Astrocyte (in vitro differentiated cells and primary cell): ENCODE data around the gene DCST2. TPM values are rescaled to one million over a fixed set of nuclear protein-coding genes. Genes with fewer than 3 reads are reported as not detected.

Source experiments
- DNase-seq: peaks from one replicate; pipeline ENCODE4 v3.0.0-alpha.2; 2010; ENCODE audit warnings: low read depth
- FAIRE-seq: peaks from 2 replicates; lab custom pipeline; 2011; peaks lifted over from hg19 to GRCh38; lab: Jason Lieb, UNC
- H2AFZ ChIP-seq: 2 replicates; pipeline ENCODE4 v1.6.0; 2012; ENCODE audit warnings: low read depth, low read length, inconsistent platforms
- H3K27ac ChIP-seq: 2 replicates; pipeline ENCODE4 v1.5.1; 2011; ENCODE audit warnings: low read depth, low read length, inconsistent platforms
- H3K27me3 ChIP-seq: 2 replicates; pipeline ENCODE4 v1.6.0; 2011; ENCODE audit warnings: low read length, inconsistent platforms; ENCODE audit not compliant: insufficient read depth
- H3K36me3 ChIP-seq: 2 replicates; pipeline ENCODE4 v1.5.1; 2011; ENCODE audit warnings: low read length, inconsistent platforms; ENCODE audit not compliant: insufficient read depth
- H3K4me1 ChIP-seq: 2 replicates; pipeline ENCODE4 v1.5.1; 2011; ENCODE audit warnings: low read length, inconsistent platforms; ENCODE audit not compliant: insufficient read depth
- H3K4me2 ChIP-seq: 2 replicates; pipeline ENCODE4 v1.6.0; 2012; ENCODE audit warnings: low read length, inconsistent platforms
- H3K4me3 ChIP-seq: 2 replicates; pipeline ENCODE4 v1.5.1; 2011; ENCODE audit warnings: low read depth, mild to moderate bottlenecking, low read length, inconsistent platforms; ENCODE audit not compliant: insufficient read depth
- H3K79me2 ChIP-seq: 2 replicates; pipeline ENCODE4 v1.6.0; 2012; ENCODE audit warnings: mild to moderate bottlenecking, low read length, inconsistent platforms; ENCODE audit not compliant: insufficient read depth
- H3K9ac ChIP-seq: 2 replicates; pipeline ENCODE4 v1.6.0; 2012; ENCODE audit warnings: mild to moderate bottlenecking, low read length, inconsistent platforms
- H3K9me3 ChIP-seq: 2 replicates; pipeline ENCODE4 v1.5.1; 2012; ENCODE audit warnings: low read depth, mild to moderate bottlenecking, low read length, inconsistent platforms; ENCODE audit not compliant: insufficient read depth
- H4K20me1 ChIP-seq: 2 replicates; pipeline ENCODE4 v1.6.0; 2012; ENCODE audit warnings: low read length, inconsistent platforms; ENCODE audit not compliant: insufficient read depth
- H3K27ac Mint-ChIP-seq: one replicate; pipeline ENCODE4 v1.8.0; 2021; ENCODE audit warnings: mild to moderate bottlenecking, mixed read lengths; ENCODE audit not compliant: unreplicated experiment
- H3K27me3 Mint-ChIP-seq: one replicate; pipeline ENCODE4 v1.8.0; 2021; ENCODE audit warnings: low read depth, mixed read lengths; ENCODE audit not compliant: unreplicated experiment
- H3K36me3 Mint-ChIP-seq: one replicate; pipeline ENCODE4 v1.8.0; 2021; ENCODE audit warnings: low read depth, mixed read lengths; ENCODE audit not compliant: unreplicated experiment
- H3K4me1 Mint-ChIP-seq: one replicate; pipeline ENCODE4 v1.8.0; 2021; ENCODE audit warnings: low read depth, mixed read lengths; ENCODE audit not compliant: unreplicated experiment
- H3K4me3 Mint-ChIP-seq: one replicate; pipeline ENCODE4 v1.8.0; 2021; ENCODE audit warnings: mild to moderate bottlenecking, moderate library complexity, mixed read lengths; ENCODE audit not compliant: unreplicated experiment
- H3K9me3 Mint-ChIP-seq: one replicate; pipeline ENCODE4 v1.8.0; 2021; ENCODE audit warnings: mild to moderate bottlenecking, mixed read lengths; ENCODE audit not compliant: unreplicated experiment
- EZH2 ChIP-seq: IDR thresholded peaks from 2 replicates; pipeline ENCODE4 v1.6.1; 2012; ENCODE audit warnings: mild to moderate bottlenecking, low read length, inconsistent platforms; ENCODE audit not compliant: insufficient read depth
- total RNA-seq: library from RNA; stranded (reverse); gene quantifications from 2 replicates; pipeline ENCODE4 v1.2.1, GENCODE V29; 2021
- TF ChIP-seq, protein P1 (sequence below): IDR thresholded peaks from 2 replicates; pipeline ENCODE4 v1.5.1; 2011; ENCODE audit warnings: low read depth, mild to moderate bottlenecking, inconsistent platforms, low read length, moderate library complexity; ENCODE audit not compliant: insufficient read depth

DCST2 gene
- total RNA-seq, 1 donor from 2014 or later: 0.34 TPM

DNA sequence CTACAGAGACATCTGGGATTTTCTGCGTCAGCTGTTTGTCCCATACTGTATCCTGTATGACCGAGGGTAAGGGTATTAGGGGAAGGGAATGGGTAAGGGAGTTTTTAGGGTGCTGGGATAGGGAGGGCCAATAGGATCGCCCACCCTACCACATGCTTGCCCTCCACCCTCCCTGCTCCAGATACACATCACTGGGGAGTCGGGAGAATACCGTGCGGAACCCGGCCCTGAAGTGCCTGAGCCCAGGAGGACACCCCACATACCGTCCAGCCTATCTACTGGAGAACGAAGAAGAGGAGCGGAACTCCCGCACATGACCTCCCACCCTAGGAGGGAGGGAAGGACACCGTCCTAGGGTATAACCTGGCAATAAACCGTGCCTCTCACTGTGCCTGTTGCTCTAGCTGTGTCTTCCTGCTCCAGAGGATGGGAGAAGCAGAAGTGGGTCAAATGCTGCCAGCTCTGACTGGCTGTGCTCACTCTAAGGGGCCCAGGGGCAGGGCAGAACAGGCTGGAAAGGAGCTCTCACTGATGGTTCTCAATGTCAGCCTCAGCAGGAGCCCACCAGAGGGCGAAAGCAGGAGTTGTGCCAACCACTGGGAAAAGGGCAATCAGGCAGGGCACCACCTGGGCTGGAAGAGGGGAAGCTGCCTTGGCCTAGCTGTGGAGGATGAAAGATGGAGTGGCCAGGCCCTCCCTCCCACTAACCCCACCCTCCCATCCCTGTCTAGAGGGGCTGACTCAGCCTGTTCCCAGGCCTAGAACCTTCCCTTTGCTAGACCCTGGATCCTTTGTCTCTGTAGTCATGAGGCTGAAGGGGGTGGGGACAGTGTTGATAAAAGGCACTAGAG lies 40.6 kb downstream of the DCST2 start:
- Histone ChIP-seq H3K27ac (no peak overlapping the region), H3K36me3 (peaks cover 14% of the 10 kb centered on the region), H3K4me3 (no peak overlapping the region), H3K9ac (peak overlapping the region; percentile 8), H4K20me1 (peaks cover 25% of the 10 kb centered on the region), H2AFZ (no peak overlapping the region), H3K27me3 (no peaks in the 10 kb centered on the region), H3K4me2 (no peak overlapping the region), H3K79me2 (peaks cover 22% of the 10 kb centered on the region), H3K9me3 (no peaks in the 10 kb centered on the region), H3K4me1 (peaks cover 7% of the 10 kb centered on the region)
- Mint-ChIP-seq H3K27ac (peak overlapping the region; percentile 84), H3K4me3 (no peak overlapping the region), H3K9me3 (no peaks in the 10 kb centered on the region), H3K36me3 (peaks cover 9% of the 10 kb centered on the region), H3K27me3 (no peaks in the 10 kb centered on the region), H3K4me1 (peaks cover 22% of the 10 kb centered on the region)
- DNase-seq (peak; percentile 52), FAIRE-seq (no peak)
- TF ChIP-seq EZH2: no peak
- TF ChIP-seq, protein P1, sequence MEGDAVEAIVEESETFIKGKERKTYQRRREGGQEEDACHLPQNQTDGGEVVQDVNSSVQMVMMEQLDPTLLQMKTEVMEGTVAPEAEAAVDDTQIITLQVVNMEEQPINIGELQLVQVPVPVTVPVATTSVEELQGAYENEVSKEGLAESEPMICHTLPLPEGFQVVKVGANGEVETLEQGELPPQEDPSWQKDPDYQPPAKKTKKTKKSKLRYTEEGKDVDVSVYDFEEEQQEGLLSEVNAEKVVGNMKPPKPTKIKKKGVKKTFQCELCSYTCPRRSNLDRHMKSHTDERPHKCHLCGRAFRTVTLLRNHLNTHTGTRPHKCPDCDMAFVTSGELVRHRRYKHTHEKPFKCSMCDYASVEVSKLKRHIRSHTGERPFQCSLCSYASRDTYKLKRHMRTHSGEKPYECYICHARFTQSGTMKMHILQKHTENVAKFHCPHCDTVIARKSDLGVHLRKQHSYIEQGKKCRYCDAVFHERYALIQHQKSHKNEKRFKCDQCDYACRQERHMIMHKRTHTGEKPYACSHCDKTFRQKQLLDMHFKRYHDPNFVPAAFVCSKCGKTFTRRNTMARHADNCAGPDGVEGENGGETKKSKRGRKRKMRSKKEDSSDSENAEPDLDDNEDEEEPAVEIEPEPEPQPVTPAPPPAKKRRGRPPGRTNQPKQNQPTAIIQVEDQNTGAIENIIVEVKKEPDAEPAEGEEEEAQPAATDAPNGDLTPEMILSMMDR: no peak

DNA sequence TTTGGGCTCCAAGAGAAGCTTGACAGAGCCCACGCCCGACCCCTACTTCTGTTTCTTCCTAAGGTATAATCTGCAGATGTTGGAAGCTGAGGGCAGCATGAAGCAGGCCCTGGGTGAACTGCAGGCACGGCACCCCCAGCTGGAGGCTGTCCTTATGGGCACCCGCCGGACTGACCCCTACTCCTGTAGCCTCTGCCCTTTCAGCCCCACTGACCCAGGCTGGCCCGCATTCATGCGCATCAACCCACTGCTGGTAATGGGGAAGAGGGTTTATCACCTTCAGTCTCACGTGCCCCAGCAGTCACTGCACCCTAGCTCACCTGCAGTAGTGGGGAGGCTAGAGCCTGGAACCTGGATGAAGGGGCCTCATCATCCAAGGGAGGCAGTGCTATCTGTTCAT lies 43.3 kb downstream of the DCST2 start:
- Histone ChIP-seq H3K4me3 (no peak overlapping the region), H4K20me1 (peaks cover 29% of the 10 kb centered on the region), H3K79me2 (peaks cover 37% of the 10 kb centered on the region), H3K27ac (no peak overlapping the region), H3K4me1 (peaks cover 7% of the 10 kb centered on the region), H3K27me3 (no peaks in the 10 kb centered on the region), H3K9ac (no peak overlapping the region), H3K36me3 (peaks cover 24% of the 10 kb centered on the region), H3K4me2 (no peak overlapping the region), H3K9me3 (no peaks in the 10 kb centered on the region), H2AFZ (no peak overlapping the region)
- H3K27ac Mint-ChIP-seq: no peak overlapping the region
- FAIRE-seq (no peak), DNase-seq (no peak)
- H3K9me3 Mint-ChIP-seq: no peaks in the 10 kb centered on the region
- TF ChIP-seq EZH2: no peak
- TF ChIP-seq, protein P1: no peak
- no peaks in the 10 kb centered on the region for H3K27me3 Mint-ChIP-seq
- no peak overlapping the region for H3K4me3 Mint-ChIP-seq
- H3K4me1 Mint-ChIP-seq: peaks cover 20% of the 10 kb centered on the region
- H3K36me3 Mint-ChIP-seq: peaks cover 9% of the 10 kb centered on the region

DNA sequence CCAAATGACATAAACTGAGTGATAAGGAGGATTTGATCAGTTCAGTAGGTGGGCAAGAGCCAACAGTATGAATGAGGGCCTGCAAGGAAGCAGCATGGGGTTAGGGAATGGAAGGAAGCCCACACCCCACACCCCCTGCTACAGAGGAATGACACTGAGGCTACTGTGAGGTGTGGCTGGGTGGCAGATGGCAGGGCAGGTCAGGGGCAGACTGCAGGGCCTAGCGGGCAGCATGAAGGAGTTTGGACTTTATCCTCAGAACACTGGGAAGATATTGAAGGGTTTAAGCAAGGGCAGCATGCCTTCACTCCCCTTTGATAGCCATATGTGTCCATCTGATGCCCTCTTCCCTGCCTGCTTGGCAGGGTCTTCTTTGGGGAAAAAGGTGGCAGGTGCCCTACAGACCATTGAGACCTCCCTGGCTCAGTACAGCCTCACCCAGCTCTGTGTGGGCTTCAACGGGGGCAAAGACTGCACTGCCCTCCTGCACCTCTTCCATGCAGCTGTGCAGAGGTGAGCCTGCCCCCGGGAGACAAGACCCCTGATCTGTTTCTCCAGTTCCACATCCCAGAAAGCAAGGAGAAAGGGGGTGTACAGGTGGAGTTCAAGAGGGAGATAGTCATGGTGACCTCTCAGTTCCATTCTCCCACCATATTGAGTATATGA lies 44.3 kb downstream of the DCST2 start:
- DNase-seq (no peak), FAIRE-seq (no peak)
- H3K27ac ChIP-seq: no peak overlapping the region
- Mint-ChIP-seq H3K27me3 (no peaks in the 10 kb centered on the region), H3K36me3 (peaks cover 9% of the 10 kb centered on the region), H3K4me3 (peak overlapping the region; percentile 40), H3K4me1 (peaks cover 19% of the 10 kb centered on the region), H3K9me3 (no peaks in the 10 kb centered on the region), H3K27ac (no peak overlapping the region)
- no peak overlapping the region for H3K4me2 ChIP-seq
- H3K27me3 ChIP-seq: no peaks in the 10 kb centered on the region
- H3K4me3 ChIP-seq: no peak overlapping the region
- peaks cover 29% of the 10 kb centered on the region for H4K20me1 ChIP-seq
- H3K9me3 ChIP-seq: no peaks in the 10 kb centered on the region
- H3K79me2 ChIP-seq: peaks cover 46% of the 10 kb centered on the region
- H2AFZ ChIP-seq: no peak overlapping the region
- TF ChIP-seq, protein P1: no peak
- TF ChIP-seq EZH2: no peak
- peaks cover 24% of the 10 kb centered on the region for H3K36me3 ChIP-seq
- H3K9ac ChIP-seq: no peak overlapping the region
- H3K4me1 ChIP-seq: peaks cover 7% of the 10 kb centered on the region
